Stomach (tissue), 4 donors: ENCODE measurements around the gene TTC7B.

Experiments
- EP300 ChIP-seq: sonication (generic); formaldehyde crosslinking; IDR thresholded peaks from one replicate; pipeline ENCODE4 v1.6.1; 2017; ENCODE audit warnings: antibody characterized with exemption
- POLR2A ChIP-seq, 4 donors: fragments of 450-650 bp; IDR thresholded peaks; one replicate each; pipeline ENCODE4 v1.6.1; 2016; ENCODE audit warnings: antibody characterized with exemption in 4 of 4, control low read depth in 2 of 4, mild to moderate bottlenecking in 1 of 4, moderate library complexity in 1 of 4
- POLR2AphosphoS5 ChIP-seq, 3 donors: sonication (generic); formaldehyde crosslinking; IDR thresholded peaks; one replicate each; pipeline ENCODE4 v1.6.1; 2016; ENCODE audit warnings: antibody characterized with exemption in 3 of 3
- TF ChIP-seq, protein P1 (sequence below), 7 experiments: fragments of 450-650 bp in 4 of 7; fragments of 200-600 bp in 3 of 7; sonication (generic) in 3 of 7; IDR thresholded peaks; one replicate each; pipeline ENCODE4 v1.5.1; 2016 to 2019; ENCODE audit warnings: antibody characterized with exemption in 7 of 7, control low read depth in 2 of 7, mild to moderate bottlenecking in 1 of 7

GRCh38 chr14:90830931-90831701, 14.9 kb upstream of the TTC7B start:
- TF ChIP-seq, protein P1, sequence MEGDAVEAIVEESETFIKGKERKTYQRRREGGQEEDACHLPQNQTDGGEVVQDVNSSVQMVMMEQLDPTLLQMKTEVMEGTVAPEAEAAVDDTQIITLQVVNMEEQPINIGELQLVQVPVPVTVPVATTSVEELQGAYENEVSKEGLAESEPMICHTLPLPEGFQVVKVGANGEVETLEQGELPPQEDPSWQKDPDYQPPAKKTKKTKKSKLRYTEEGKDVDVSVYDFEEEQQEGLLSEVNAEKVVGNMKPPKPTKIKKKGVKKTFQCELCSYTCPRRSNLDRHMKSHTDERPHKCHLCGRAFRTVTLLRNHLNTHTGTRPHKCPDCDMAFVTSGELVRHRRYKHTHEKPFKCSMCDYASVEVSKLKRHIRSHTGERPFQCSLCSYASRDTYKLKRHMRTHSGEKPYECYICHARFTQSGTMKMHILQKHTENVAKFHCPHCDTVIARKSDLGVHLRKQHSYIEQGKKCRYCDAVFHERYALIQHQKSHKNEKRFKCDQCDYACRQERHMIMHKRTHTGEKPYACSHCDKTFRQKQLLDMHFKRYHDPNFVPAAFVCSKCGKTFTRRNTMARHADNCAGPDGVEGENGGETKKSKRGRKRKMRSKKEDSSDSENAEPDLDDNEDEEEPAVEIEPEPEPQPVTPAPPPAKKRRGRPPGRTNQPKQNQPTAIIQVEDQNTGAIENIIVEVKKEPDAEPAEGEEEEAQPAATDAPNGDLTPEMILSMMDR (IDR thresholded peaks at IDR 0.05): no peak
- TF ChIP-seq POLR2AphosphoS5 (IDR thresholded peaks at IDR 0.05) (no peak), POLR2A (IDR thresholded peaks at IDR 0.05) (no peak), EP300 (no peak)
